Thyroid gland (tissue), 4 donors: ENCODE data around the gene BHMT.

ENCODE experiments used
- POLR2A ChIP-seq, 2 donors: fragments of 450-650 bp; IDR thresholded peaks; one replicate each; pipeline ENCODE4 v1.6.1; 2017; ENCODE audit warnings: antibody characterized with exemption in 2 of 2, mild to moderate bottlenecking in 2 of 2, moderate library complexity in 1 of 2
- TF ChIP-seq, protein P1 (sequence below), 6 experiments: fragments of 200-600 bp in 3 of 6; fragments of 450-650 bp in 3 of 6; sonication (generic) in 3 of 6; IDR thresholded peaks; one replicate each; pipeline ENCODE4 v1.5.1; 2016 to 2019; ENCODE audit warnings: antibody characterized with exemption in 6 of 6, mild to moderate bottlenecking in 2 of 6, inconsistent platforms in 1 of 6, moderate library complexity in 1 of 6

DNA sequence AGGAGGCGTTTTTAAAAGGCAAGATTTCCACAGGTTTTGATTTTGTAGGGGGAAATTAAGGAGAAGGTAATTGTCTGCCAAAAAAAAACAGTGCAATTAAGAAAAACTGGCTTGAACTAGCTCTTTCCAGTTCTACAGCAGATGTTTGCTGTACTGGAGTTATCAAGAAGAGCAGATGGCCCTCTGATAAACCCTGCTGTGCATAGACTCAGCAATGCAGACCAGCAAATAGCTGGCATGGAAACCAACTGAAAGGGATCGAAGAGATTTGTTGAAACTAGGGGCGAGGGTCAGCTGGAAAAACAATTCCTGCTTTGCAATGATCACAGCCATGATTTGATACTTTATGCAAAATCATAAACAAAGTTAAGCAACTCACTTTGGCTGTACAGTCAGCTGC, 17.8 kb upstream of the BHMT start:
- TF ChIP-seq, protein P1, sequence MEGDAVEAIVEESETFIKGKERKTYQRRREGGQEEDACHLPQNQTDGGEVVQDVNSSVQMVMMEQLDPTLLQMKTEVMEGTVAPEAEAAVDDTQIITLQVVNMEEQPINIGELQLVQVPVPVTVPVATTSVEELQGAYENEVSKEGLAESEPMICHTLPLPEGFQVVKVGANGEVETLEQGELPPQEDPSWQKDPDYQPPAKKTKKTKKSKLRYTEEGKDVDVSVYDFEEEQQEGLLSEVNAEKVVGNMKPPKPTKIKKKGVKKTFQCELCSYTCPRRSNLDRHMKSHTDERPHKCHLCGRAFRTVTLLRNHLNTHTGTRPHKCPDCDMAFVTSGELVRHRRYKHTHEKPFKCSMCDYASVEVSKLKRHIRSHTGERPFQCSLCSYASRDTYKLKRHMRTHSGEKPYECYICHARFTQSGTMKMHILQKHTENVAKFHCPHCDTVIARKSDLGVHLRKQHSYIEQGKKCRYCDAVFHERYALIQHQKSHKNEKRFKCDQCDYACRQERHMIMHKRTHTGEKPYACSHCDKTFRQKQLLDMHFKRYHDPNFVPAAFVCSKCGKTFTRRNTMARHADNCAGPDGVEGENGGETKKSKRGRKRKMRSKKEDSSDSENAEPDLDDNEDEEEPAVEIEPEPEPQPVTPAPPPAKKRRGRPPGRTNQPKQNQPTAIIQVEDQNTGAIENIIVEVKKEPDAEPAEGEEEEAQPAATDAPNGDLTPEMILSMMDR (IDR thresholded peaks at IDR 0.05) = no peak
- no peak for TF ChIP-seq POLR2A (IDR thresholded peaks at IDR 0.05)
